SK-N-SH treated with all-trans-retinoic acid at 6 μM for 48 hours (cell line): ENCODE results near the gene BLNK.

ENCODE experiments used
- ARNTL ChIP-seq: fragments of 450-650 bp; formaldehyde crosslinking; IDR thresholded peaks from 2 replicates; pipeline ENCODE4 v1.5.0; 2020; ENCODE audit warnings: low read depth, mild to moderate bottlenecking, moderate library complexity, borderline replicate concordance
- ESRRG ChIP-seq: fragments of 250-450 bp; sonication (Bioruptor Pico); IDR thresholded peaks from 2 replicates; pipeline ENCODE4 v1.6.1; 2021; ENCODE audit warnings: mild to moderate bottlenecking
- PPARA ChIP-seq: fragments of 250-450 bp; sonication (Bioruptor Pico); IDR thresholded peaks from 2 replicates; pipeline ENCODE4 v1.5.0; 2020; ENCODE audit warnings: mild to moderate bottlenecking, borderline replicate concordance
- SNAI2 ChIP-seq: fragments of 250-450 bp; sonication (Bioruptor Pico); IDR thresholded peaks from 2 replicates; pipeline ENCODE4 v1.5.0; 2020; ENCODE audit warnings: mild to moderate bottlenecking, moderate library complexity
- ZC3H10 ChIP-seq: fragments of 250-450 bp; sonication (Bioruptor Pico); IDR thresholded peaks from 2 replicates; pipeline ENCODE4 v1.5.1; 2021; ENCODE audit warnings: mild to moderate bottlenecking, moderate library complexity
- ZFP3 ChIP-seq: fragments of 250-450 bp; sonication (Bioruptor Pico); IDR thresholded peaks from 2 replicates; pipeline ENCODE4 v1.5.0; 2020; ENCODE audit warnings: mild to moderate bottlenecking, moderate library complexity
- ZFP30 ChIP-seq: fragments of 450-650 bp; formaldehyde crosslinking; IDR thresholded peaks from 2 replicates; pipeline ENCODE4 v1.5.0; 2022; ENCODE audit warnings: mild to moderate bottlenecking, moderate library complexity
- ZNF70 ChIP-seq: fragments of 450-650 bp; formaldehyde crosslinking; IDR thresholded peaks from 2 replicates; pipeline ENCODE4 v1.5.0; 2020; ENCODE audit warnings: mild to moderate bottlenecking, moderate library complexity
- ZNF8 ChIP-seq: fragments of 450-650 bp; formaldehyde crosslinking; IDR thresholded peaks from 2 replicates; pipeline ENCODE4 v1.5.0; 2020; ENCODE audit warnings: mild to moderate bottlenecking, moderate library complexity
- TF ChIP-seq, protein P1 (sequence below): fragments of 250-450 bp; sonication (Bioruptor Pico); IDR thresholded peaks from 2 replicates; pipeline ENCODE4 v1.8.0; 2020; ENCODE audit warnings: mild to moderate bottlenecking, moderate library complexity, borderline replicate concordance
- TF ChIP-seq, protein P2 (sequence below): fragments of 250-450 bp; sonication (Bioruptor Pico); IDR thresholded peaks from 2 replicates; pipeline ENCODE4 v1.5.1; 2021; ENCODE audit warnings: mild to moderate bottlenecking, moderate library complexity
- TF ChIP-seq, protein P3 (sequence below): fragments of 250-450 bp; sonication (Bioruptor Pico); IDR thresholded peaks from 2 replicates; pipeline ENCODE4 v1.5.0; 2020; ENCODE audit warnings: mild to moderate bottlenecking, moderate library complexity

DNA sequence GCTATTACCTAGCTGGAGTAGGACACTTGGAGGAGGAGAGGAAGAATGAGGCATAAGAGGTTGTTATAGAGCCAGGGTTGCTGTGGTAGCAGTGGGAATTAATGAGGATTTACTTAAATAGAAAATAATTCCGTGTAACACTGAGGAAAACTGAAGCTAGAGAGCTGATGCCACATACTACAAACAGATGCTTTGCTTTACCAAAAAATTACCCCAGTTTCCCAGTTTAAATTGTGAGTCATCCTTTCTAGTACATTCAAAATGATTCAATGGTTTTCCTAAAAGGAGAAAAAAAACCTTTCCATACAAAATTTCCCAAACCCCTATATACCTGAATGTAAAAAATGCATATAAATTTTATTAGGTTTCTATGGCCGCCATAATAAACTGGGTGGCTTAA, 82.9 kb downstream of the BLNK start:
- TF ChIP-seq, protein P1, sequence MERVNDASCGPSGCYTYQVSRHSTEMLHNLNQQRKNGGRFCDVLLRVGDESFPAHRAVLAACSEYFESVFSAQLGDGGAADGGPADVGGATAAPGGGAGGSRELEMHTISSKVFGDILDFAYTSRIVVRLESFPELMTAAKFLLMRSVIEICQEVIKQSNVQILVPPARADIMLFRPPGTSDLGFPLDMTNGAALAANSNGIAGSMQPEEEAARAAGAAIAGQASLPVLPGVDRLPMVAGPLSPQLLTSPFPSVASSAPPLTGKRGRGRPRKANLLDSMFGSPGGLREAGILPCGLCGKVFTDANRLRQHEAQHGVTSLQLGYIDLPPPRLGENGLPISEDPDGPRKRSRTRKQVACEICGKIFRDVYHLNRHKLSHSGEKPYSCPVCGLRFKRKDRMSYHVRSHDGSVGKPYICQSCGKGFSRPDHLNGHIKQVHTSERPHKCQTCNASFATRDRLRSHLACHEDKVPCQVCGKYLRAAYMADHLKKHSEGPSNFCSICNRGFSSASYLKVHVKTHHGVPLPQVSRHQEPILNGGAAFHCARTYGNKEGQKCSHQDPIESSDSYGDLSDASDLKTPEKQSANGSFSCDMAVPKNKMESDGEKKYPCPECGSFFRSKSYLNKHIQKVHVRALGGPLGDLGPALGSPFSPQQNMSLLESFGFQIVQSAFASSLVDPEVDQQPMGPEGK, result no peak
- TF ChIP-seq ESRRG (no peak), ZNF70 (CRISPR knock-in tag) (no peak), ZNF8 (CRISPR knock-in tag) (no peak), ZFP3 (CRISPR knock-in tag) (no peak), ZC3H10 (CRISPR knock-in tag) (no peak), PPARA (CRISPR knock-in tag) (no peak), SNAI2 (CRISPR knock-in tag) (no peak), ZFP30 (CRISPR knock-in tag) (no peak), ARNTL (CRISPR knock-in tag) (no peak)
- TF ChIP-seq, protein P2, sequence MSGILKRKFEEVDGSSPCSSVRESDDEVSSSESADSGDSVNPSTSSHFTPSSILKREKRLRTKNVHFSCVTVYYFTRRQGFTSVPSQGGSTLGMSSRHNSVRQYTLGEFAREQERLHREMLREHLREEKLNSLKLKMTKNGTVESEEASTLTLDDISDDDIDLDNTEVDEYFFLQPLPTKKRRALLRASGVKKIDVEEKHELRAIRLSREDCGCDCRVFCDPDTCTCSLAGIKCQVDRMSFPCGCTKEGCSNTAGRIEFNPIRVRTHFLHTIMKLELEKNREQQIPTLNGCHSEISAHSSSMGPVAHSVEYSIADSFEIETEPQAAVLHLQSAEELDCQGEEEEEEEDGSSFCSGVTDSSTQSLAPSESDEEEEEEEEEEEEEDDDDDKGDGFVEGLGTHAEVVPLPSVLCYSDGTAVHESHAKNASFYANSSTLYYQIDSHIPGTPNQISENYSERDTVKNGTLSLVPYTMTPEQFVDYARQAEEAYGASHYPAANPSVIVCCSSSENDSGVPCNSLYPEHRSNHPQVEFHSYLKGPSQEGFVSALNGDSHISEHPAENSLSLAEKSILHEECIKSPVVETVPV (CRISPR knock-in tag), result no peak
- TF ChIP-seq, protein P3, sequence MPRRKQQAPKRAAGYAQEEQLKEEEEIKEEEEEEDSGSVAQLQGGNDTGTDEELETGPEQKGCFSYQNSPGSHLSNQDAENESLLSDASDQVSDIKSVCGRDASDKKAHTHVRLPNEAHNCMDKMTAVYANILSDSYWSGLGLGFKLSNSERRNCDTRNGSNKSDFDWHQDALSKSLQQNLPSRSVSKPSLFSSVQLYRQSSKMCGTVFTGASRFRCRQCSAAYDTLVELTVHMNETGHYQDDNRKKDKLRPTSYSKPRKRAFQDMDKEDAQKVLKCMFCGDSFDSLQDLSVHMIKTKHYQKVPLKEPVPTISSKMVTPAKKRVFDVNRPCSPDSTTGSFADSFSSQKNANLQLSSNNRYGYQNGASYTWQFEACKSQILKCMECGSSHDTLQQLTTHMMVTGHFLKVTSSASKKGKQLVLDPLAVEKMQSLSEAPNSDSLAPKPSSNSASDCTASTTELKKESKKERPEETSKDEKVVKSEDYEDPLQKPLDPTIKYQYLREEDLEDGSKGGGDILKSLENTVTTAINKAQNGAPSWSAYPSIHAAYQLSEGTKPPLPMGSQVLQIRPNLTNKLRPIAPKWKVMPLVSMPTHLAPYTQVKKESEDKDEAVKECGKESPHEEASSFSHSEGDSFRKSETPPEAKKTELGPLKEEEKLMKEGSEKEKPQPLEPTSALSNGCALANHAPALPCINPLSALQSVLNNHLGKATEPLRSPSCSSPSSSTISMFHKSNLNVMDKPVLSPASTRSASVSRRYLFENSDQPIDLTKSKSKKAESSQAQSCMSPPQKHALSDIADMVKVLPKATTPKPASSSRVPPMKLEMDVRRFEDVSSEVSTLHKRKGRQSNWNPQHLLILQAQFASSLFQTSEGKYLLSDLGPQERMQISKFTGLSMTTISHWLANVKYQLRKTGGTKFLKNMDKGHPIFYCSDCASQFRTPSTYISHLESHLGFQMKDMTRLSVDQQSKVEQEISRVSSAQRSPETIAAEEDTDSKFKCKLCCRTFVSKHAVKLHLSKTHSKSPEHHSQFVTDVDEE (CRISPR knock-in tag), result no peak
